Endothelial cell (in vitro differentiated cells): ENCODE data around the gene SLC1A7. TPM values are rescaled to one million over a fixed set of nuclear protein-coding genes. Genes with fewer than 3 reads are reported as not detected.
"Not testable (repeated sequence)": the region's sequence is repeated elsewhere in the genome, so short reads cannot be mapped to it uniquely, and the experiment has no call there.

Experiments
- DNase-seq: peaks from one replicate; pipeline ENCODE4 v3.0.0; 2021; ENCODE audit warnings: low spot score
- H3K27ac Mint-ChIP-seq: one replicate; pipeline ENCODE4 v1.8.0; 2021; ENCODE audit warnings: mixed read lengths, inconsistent platforms; ENCODE audit not compliant: unreplicated experiment
- H3K27me3 Mint-ChIP-seq: one replicate; pipeline ENCODE4 v1.8.0; 2021; ENCODE audit warnings: mild to moderate bottlenecking, moderate library complexity, mixed read lengths, inconsistent platforms; ENCODE audit not compliant: unreplicated experiment
- H3K36me3 Mint-ChIP-seq: one replicate; pipeline ENCODE4 v1.8.0; 2021; ENCODE audit warnings: mild to moderate bottlenecking, low read depth, mixed read lengths, inconsistent platforms; ENCODE audit not compliant: unreplicated experiment
- H3K4me1 Mint-ChIP-seq: one replicate; pipeline ENCODE4 v1.8.0; 2021; ENCODE audit warnings: mild to moderate bottlenecking, mixed read lengths, inconsistent platforms; ENCODE audit not compliant: unreplicated experiment
- H3K4me3 Mint-ChIP-seq: one replicate; pipeline ENCODE4 v1.8.0; 2021; ENCODE audit warnings: mild to moderate bottlenecking, mixed read lengths, inconsistent platforms; ENCODE audit not compliant: unreplicated experiment
- H3K9me3 Mint-ChIP-seq: one replicate; pipeline ENCODE4 v1.8.0; 2021; ENCODE audit warnings: mixed read lengths, inconsistent platforms; ENCODE audit not compliant: unreplicated experiment
- total RNA-seq: library from RNA; stranded (reverse); fragmentation: NEBNext Ultra II Directional; extraction: Animal tissue kit (Norgen Biotek cat#: 25700); gene quantifications from one replicate; pipeline ENCODE4 v1.2.1, GENCODE V29; 2021; ENCODE audit not compliant: unreplicated experiment
- TF ChIP-seq, protein P1 (sequence below): fragments of 200-600 bp; sonication (generic); IDR thresholded peaks from one replicate; pipeline ENCODE4 v1.5.0; 2021; ENCODE audit warnings: antibody characterized with exemption; ENCODE audit not compliant: unreplicated experiment

SLC1A7 gene
- total RNA-seq, 1 donor from 2014 or later, result not detected

- TF ChIP-seq, protein P1, sequence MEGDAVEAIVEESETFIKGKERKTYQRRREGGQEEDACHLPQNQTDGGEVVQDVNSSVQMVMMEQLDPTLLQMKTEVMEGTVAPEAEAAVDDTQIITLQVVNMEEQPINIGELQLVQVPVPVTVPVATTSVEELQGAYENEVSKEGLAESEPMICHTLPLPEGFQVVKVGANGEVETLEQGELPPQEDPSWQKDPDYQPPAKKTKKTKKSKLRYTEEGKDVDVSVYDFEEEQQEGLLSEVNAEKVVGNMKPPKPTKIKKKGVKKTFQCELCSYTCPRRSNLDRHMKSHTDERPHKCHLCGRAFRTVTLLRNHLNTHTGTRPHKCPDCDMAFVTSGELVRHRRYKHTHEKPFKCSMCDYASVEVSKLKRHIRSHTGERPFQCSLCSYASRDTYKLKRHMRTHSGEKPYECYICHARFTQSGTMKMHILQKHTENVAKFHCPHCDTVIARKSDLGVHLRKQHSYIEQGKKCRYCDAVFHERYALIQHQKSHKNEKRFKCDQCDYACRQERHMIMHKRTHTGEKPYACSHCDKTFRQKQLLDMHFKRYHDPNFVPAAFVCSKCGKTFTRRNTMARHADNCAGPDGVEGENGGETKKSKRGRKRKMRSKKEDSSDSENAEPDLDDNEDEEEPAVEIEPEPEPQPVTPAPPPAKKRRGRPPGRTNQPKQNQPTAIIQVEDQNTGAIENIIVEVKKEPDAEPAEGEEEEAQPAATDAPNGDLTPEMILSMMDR, result no peak
- no peaks in the 10 kb centered on the region for H3K36me3 Mint-ChIP-seq
- no peak overlapping the region for H3K4me3 Mint-ChIP-seq
- peaks cover 8% of the 10 kb centered on the region for H3K4me1 Mint-ChIP-seq
- no peaks in the 10 kb centered on the region for H3K9me3 Mint-ChIP-seq
- peaks cover 2% of the 10 kb centered on the region for H3K27me3 Mint-ChIP-seq
- DNase-seq, result no peak
- H3K27ac Mint-ChIP-seq, result no peak overlapping the region
Observed at GRCh38 chr1:53186533-53186932, 44.1 kb upstream of the SLC1A7 start.

- not testable (repeated sequence) for H3K4me1 Mint-ChIP-seq, H3K4me3 Mint-ChIP-seq, H3K36me3 Mint-ChIP-seq, DNase-seq, H3K27ac Mint-ChIP-seq, H3K9me3 Mint-ChIP-seq, H3K27me3 Mint-ChIP-seq
Observed at GRCh38 chr1:53185955-53186297, 43.5 kb upstream of the SLC1A7 start.

GRCh38 chr1:53183095-53183990, 40.9 kb upstream of the SLC1A7 start:
- Mint-ChIP-seq H3K27ac (no peak overlapping the region), H3K36me3 (no peaks in the 10 kb centered on the region), H3K4me3 (no peak overlapping the region), H3K9me3 (no peaks in the 10 kb centered on the region), H3K27me3 (no peaks in the 10 kb centered on the region), H3K4me1 (no peaks in the 10 kb centered on the region)
- DNase-seq, result no peak
- TF ChIP-seq, protein P1, result no peak

DNA sequence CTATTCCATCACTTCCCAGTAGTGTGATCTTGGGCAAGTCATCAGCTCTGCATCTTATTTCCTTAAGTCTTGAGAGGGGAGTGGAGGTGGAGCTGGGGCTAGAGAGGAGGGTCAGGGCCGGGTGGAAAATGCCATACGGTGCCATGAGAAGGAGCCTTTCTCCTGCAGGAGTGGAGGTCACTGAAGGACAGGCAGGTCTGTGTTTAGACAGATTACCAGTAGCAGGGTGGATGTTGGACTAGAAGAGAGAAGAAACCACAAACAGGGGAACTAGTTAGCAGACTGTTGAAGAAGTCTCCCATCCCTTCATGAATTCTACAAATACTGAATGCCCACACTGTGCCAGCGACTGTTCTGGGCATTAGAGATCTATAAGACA, 40.3 kb upstream of the SLC1A7 start:
- Mint-ChIP-seq H3K27me3 (no peaks in the 10 kb centered on the region), H3K4me3 (no peak overlapping the region)
- TF ChIP-seq, protein P1, result no peak

DNA sequence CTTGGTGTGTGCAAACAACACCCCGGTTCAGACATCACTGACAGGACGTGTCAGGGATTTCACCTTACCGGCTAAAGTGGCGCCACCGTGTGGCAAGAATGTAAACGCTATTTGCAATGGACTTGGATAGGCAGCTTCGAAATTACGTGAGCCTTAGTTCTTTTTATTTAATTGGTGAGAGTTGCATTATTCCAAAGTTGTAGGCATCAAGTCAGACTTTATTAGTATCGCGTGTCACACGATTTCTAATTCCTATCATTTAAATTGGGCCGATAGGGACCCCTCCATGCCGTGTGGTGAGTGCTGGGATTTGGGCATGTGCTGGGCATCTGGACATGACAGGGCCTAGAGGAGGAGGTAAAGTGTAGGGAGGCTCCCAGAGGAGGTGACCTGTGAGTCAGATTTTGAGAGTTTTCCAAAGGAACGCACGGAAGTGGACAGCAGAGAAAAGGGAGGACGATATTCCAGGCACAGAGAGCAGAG, 39.7 kb upstream of the SLC1A7 start:
- no peaks in the 10 kb centered on the region for H3K36me3 Mint-ChIP-seq

More for the DNA sequence above, 40.3 kb upstream of the SLC1A7 start:
- Mint-ChIP-seq H3K27ac (no peak overlapping the region), H3K36me3 (no peaks in the 10 kb centered on the region), H3K4me1 (no peaks in the 10 kb centered on the region), H3K9me3 (no peaks in the 10 kb centered on the region)
- no peak for DNase-seq

More for the DNA sequence above, 39.7 kb upstream of the SLC1A7 start:
- no peak overlapping the region for H3K27ac Mint-ChIP-seq
- no peaks in the 10 kb centered on the region for H3K4me1 Mint-ChIP-seq
- no peaks in the 10 kb centered on the region for H3K27me3 Mint-ChIP-seq
- H3K9me3 Mint-ChIP-seq, result no peaks in the 10 kb centered on the region
- DNase-seq, result peak; percentile 82
- no peak overlapping the region for H3K4me3 Mint-ChIP-seq
- TF ChIP-seq, protein P1, result peak; percentile 98
